Measurements from ENCODE around the gene OPN1SW.

OPN1SW gene

GRCh38 chr7:128729494-128729893 is 46.1 kb downstream of the OPN1SW start:
- Histone ChIP-seq H3K9me3 (ENCODE audit: control insufficient read depth, low read length) (no peaks in the 10 kb centered on the region), H3K27me3 (ENCODE audit: control insufficient read depth, insufficient read depth, low read length) (no peaks in the 10 kb centered on the region), H3K36me3 (ENCODE audit: control insufficient read depth, insufficient read depth, low read length) (no peaks in the 10 kb centered on the region), H3K4me3 (ENCODE audit: low read depth, low read length) (no peak overlapping the region), H3K27ac (no peak overlapping the region), H2AFZ (no peak overlapping the region), H3K4me1 (no peaks in the 10 kb centered on the region), H3K4me2 (ENCODE audit: low read length) (no peak overlapping the region), H3K79me2 (no peaks in the 10 kb centered on the region), H3K9ac (no peak overlapping the region)
- no peak for TF ChIP-seq CTCF (IDR thresholded peaks at IDR 0.05)

- no peak for TF ChIP-seq CTCF (IDR thresholded peaks at IDR 0.05)
- Histone ChIP-seq H3K9ac (no peak overlapping the region), H3K27me3 (ENCODE audit: control insufficient read depth, insufficient read depth, low read length) (no peaks in the 10 kb centered on the region)
Observed at GRCh38 chr7:128728598-128728997, 47.0 kb downstream of the OPN1SW start.

GRCh38 chr7:128727239-128727638 is 48.4 kb downstream of the OPN1SW start:
- H3K27ac ChIP-seq: no peak overlapping the region
- no peaks in the 10 kb centered on the region for H3K9me3 ChIP-seq (ENCODE audit: control insufficient read depth, low read length)
- no peaks in the 10 kb centered on the region for H3K79me2 ChIP-seq
- H3K36me3 ChIP-seq (ENCODE audit: control insufficient read depth, insufficient read depth, low read length): no peaks in the 10 kb centered on the region
- H2AFZ ChIP-seq: no peak overlapping the region
- no peak overlapping the region for H3K9ac ChIP-seq
- H3K4me3 ChIP-seq (ENCODE audit: low read depth, low read length): no peak overlapping the region
- no peaks in the 10 kb centered on the region for H3K4me1 ChIP-seq
- no peak overlapping the region for H3K4me2 ChIP-seq (ENCODE audit: low read length)
- no peak for TF ChIP-seq CTCF (IDR thresholded peaks at IDR 0.05)
- no peaks in the 10 kb centered on the region for H3K27me3 ChIP-seq (ENCODE audit: control insufficient read depth, insufficient read depth, low read length)

More at GRCh38 chr7:128728598-128728997, 47.0 kb downstream of the OPN1SW start:
- Histone ChIP-seq H3K4me2 (ENCODE audit: low read length) (no peak overlapping the region), H3K4me1 (no peaks in the 10 kb centered on the region), H3K36me3 (ENCODE audit: control insufficient read depth, insufficient read depth, low read length) (no peaks in the 10 kb centered on the region), H3K9me3 (ENCODE audit: control insufficient read depth, low read length) (no peaks in the 10 kb centered on the region), H3K27ac (no peak overlapping the region), H3K4me3 (ENCODE audit: low read depth, low read length) (no peak overlapping the region), H2AFZ (no peak overlapping the region), H3K79me2 (no peaks in the 10 kb centered on the region)

GRCh38 chr7:128726737-128727072 is 48.9 kb downstream of the OPN1SW start:
- H3K27ac ChIP-seq: no peak overlapping the region
- no peak overlapping the region for H2AFZ ChIP-seq
- no peak for TF ChIP-seq CTCF (IDR thresholded peaks at IDR 0.05)
- no peaks in the 10 kb centered on the region for H3K36me3 ChIP-seq (ENCODE audit: control insufficient read depth, insufficient read depth, low read length)
- H3K79me2 ChIP-seq: no peaks in the 10 kb centered on the region
- no peaks in the 10 kb centered on the region for H3K27me3 ChIP-seq (ENCODE audit: control insufficient read depth, insufficient read depth, low read length)
- no peak overlapping the region for H3K4me2 ChIP-seq (ENCODE audit: low read length)
- no peaks in the 10 kb centered on the region for H3K9me3 ChIP-seq (ENCODE audit: control insufficient read depth, low read length)
- no peak overlapping the region for H3K4me3 ChIP-seq (ENCODE audit: low read depth, low read length)
- no peaks in the 10 kb centered on the region for H3K4me1 ChIP-seq
- no peak overlapping the region for H3K9ac ChIP-seq

DNA sequence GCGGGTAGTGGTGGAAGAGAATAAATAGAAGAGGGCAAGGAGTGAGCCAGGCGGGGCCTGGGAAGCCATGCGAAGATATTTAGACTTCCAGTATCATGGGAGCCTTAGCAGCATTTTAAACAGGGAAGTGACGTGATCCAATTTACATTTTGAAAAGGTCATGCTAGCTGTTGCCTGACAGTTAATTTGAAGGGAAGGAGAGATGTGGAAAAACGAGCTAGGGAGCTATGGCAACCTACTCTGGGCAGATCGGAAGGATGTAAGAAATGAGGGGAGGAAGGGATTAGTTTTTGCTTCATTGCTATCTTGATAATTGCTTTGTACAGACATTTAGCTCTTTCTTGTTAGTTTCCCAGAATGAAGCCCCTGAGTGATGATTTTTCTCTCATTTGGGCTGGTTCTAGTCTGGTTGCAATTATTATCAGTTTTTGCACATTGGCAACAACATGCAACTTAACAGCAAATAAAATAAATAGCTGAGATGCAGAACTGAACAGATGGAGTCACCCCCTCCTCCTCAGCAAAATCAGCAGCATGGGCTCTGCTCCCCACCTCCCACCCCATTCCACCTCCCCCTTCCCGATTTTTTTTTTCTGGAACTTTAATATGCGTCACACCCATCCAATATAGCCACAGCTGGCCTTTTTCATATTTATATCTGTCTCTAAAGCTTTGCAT is 49.4 kb downstream of the OPN1SW start:
- Histone ChIP-seq H3K27ac (no peak overlapping the region), H3K27me3 (ENCODE audit: control insufficient read depth, insufficient read depth, low read length) (no peaks in the 10 kb centered on the region), H3K36me3 (ENCODE audit: control insufficient read depth, insufficient read depth, low read length) (no peaks in the 10 kb centered on the region), H3K4me2 (ENCODE audit: low read length) (no peak overlapping the region), H3K9me3 (ENCODE audit: control insufficient read depth, low read length) (no peaks in the 10 kb centered on the region), H2AFZ (no peak overlapping the region), H3K4me1 (no peaks in the 10 kb centered on the region), H3K4me3 (ENCODE audit: low read depth, low read length) (no peak overlapping the region), H3K79me2 (no peaks in the 10 kb centered on the region), H3K9ac (no peak overlapping the region)
- no peak for TF ChIP-seq CTCF (IDR thresholded peaks at IDR 0.05)
